Dermis microvascular lymphatic vessel endothelial cell (primary cell): ENCODE measurements around the gene NR4A1. TPM values are rescaled to one million over a fixed set of nuclear protein-coding genes. Genes with fewer than 3 reads are reported as not detected.
A peak's percentile ranks its signal among the peaks of the same experiment; 100 is the strongest.

ENCODE experiments used
- DNase-seq, 2 donors: peaks; one replicate each; pipeline versions ENCODE4 v3.0.0 to v3.0.0-alpha.2; 2010; ENCODE audit warnings: low read depth in 2 of 2
- total RNA-seq: library from RNA; depleted of rRNA; stranded (reverse); fragments of >200 nt; gene quantifications from 2 replicates; pipeline ENCODE4 v1.2.1, GENCODE V29; 2014

The NR4A1 gene
- total RNA-seq, 1 donor from 2014 or later = 0.77 TPM

DNA sequence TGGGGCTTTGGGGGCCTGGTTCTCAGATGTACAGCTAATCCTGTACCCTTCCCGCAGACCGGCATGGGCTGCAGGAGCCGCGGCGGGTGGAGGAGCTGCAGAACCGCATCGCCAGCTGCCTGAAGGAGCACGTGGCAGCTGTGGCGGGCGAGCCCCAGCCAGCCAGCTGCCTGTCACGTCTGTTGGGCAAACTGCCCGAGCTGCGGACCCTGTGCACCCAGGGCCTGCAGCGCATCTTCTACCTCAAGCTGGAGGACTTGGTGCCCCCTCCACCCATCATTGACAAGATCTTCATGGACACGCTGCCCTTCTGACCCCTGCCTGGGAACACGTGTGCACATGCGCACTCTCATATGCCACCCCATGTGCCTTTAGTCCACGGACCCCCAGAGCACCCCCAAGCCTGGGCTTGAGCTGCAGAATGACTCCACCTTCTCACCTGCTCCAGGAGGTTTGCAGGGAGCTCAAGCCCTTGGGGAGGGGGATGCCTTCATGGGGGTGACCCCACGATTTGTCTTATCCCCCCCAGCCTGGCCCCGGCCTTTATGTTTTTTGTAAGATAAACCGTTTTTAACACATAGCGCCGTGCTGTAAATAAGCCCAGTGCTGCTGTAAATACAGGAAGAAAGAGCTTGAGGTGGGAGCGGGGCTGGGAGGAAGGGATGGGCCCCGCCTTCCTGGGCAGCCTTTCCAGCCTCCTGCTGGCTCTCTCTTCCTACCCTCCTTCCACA lies 7.6 kb downstream of the NR4A1 start:
- no peak for DNase-seq

GRCh38 chr12:52059582-52060497 lies 8.6 kb downstream of the NR4A1 start:
- DNase-seq = no peak

DNA sequence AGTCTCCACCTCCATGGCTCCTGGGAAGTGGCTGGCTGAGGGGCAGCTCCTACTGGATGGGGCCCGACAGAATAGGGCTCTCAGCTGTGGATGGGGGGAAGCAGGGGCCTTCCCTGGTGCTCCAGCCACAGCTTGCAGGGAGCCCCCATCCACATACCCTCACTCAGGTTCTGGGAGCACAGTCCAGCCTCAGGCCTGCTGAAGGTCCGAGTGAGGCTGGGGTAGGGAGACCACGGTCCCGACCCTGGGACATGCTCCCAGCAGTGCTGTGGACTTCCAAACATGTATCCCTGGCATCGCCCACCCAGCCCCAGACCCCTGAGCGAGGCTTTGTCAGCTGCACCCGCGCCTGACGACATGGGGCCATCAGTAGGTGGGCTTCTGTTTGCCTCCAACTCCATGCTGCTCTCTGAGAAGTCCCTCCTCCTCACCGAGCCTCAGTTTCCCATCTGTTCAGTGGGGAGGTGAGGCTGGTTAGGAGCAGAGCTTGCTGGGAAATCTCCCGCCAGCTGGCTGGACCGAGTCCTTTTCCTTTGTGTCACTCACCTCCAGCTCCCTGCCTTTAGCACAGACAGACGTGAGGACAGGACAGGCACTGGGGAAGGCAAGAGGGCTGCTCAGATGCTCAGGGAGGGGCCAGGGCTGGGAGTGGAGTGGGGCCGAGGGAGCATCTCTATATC lies 9.4 kb downstream of the NR4A1 start:
- DNase-seq = no peak

DNA sequence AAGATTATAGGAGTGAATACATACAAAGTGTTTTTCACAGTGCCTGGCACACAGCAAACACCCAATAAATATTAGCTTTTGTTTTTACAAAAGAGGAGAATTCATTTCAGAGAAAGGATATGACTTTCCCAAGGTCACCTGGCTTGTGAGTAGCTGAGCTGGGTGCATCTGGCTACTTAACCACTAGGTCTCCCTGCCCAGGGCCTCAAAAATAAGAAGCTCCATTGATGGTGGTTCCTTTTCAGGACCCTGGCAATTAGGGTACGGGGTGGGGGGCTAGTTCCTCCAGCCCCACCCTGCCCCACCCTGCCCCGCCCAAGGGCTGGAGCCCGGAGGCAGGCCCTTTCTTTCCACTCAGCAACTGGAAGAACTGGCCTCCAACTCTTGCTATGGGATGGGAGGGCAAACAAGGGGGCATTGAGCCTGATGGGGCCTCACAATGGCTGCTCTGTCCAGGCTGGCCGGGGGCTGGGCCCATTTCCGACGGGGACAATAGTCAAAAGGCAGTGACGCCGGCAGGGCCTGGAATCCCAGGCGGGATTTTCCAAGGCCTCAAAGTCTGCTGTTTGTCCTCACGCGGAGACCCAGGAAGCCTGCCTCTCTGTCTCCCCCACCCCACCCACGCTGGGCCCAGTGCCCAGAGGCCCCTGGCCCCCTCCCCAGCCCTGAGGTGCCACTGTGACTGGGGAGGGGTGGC lies 10.4 kb downstream of the NR4A1 start:
- DNase-seq = no peak

- no peak for DNase-seq
Observed at GRCh38 chr12:52062167-52063081, 11.2 kb downstream of the NR4A1 start.

DNA sequence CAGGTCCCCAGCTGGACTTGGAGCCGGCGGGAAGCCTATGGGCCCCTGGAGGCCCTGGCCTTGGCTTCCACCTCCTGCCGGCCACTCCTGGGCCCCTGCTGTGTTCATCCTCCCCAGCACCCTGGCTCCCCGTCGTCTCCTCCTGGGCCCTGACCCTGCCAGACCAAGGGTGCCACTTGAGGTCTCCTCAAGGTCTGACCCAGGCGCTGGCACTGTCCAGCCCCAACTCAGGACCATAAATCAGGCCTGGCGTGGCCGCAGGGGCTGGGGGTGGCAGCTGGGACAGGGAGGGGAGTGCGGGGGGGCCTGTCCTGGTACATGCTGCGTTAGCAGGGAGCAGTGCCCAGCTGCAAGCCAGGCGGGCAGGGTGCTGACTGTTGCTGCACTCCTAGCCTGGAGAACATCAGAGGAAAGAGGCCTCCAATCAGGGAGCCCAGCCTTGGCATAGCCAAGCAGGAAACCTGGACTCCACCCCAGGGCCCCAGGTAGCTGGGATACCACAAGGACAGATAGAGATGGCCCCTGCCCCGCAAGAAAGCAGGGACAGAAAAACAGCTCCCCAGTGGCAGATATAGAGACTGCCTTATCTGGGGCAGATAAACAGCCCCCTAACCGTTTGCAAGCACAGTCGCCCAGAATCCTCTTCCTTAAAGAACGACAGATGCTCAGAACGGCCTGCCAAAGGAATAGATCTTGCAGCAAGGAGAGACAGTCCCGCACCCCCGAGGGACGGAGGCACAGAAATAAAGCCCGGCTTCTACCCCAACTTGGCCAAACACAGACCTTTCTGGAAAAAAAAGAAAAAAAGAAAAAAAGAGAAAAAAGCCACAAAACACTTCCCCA lies 12.1 kb downstream of the NR4A1 start:
- DNase-seq = no peak

GRCh38 chr12:52063981-52064649 lies 12.9 kb downstream of the NR4A1 start:
- peak; percentile 74 to 86 for DNase-seq

GRCh38 chr12:52066346-52067080 lies 15.3 kb downstream of the NR4A1 start:
- DNase-seq = no peak

GRCh38 chr12:52067081-52067374 lies 15.8 kb downstream of the NR4A1 start:
- DNase-seq = no peak

GRCh38 chr12:52069327-52070184 lies 18.3 kb downstream of the NR4A1 start, which contains the start of gene ATG101:
TSS of gene ATG101 (plus strand) at chr12:52069978. CDS start at chr12:52073651, 3,673 bp downstream.
- peak; percentile 91 to 97 for DNase-seq

DNA sequence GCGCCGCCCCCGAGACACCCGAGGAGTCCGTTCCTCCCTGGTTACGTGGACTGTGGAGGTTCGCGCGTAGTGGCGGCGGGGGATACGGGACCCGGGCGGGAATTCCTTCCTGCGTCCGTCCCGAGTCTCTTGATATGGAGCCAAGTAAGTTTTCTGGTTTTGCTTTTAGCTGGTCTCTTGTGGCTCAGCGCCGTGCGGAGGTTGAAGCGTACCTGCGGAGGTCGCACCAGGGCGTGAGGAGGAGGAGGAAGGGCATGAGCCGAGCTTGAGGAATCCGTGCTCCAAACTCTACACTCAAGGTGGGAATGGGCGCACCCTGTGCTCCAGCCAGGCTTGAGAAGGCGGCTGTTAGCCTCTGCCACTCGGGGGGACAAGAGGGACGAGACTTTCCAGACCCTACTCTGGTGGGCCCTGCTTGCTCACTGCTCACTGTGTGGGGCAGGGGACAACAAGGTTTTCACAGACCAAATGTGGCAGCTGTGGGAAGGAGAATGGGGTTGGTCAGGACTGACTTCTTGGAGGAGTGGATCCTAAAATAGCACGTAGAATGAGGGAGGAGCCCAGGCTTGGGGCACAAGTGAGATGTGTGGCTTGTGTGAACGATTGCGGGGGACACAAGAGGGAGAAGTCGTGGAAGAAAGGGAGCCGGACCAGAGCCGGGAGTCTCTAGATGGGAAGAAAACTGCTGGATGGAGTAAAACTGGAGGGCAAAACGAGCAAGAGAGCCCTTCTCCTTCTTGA lies 19.1 kb downstream of the NR4A1 start:
- DNase-seq = peak in 1 of 2 donors; percentile 24

GRCh38 chr12:52073531-52074381 lies 22.5 kb downstream of the NR4A1 start:
- no peak for DNase-seq

DNA sequence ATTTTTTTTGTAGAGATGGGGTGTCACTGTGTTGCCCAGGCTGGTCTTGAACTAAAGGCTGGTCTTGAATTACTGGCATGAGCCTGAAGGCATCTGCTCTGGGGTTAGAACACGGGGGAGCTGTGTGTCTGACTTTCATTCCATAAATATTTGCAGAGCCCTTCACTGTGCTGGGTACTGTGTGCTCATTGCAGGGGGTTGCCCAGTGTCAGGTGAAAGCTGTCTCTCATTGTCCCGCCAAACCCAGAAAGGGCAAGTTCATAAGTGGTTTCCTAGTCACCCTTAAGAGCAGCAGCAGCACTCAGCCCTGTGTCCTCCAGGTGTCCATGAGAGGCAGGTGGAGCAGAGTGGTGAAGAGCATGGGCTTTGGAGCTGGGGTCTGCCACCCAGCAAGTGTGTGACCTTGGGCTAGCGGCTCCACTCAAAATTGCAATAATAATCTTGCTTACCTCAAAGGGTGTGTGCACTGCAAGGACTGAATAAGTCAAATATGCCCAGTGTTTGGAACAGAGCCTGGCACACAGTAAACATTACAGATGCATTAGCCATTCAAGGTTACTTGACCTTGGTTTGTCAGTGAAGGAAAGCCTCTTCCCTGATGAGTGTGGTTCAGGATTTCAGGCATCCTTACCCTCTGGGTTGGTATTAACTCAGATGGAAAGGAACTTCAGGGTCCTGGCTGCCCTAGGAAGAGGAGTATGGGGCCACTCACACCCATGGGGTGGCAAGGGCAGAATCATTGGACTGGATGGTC lies 23.9 kb downstream of the NR4A1 start:
- DNase-seq = no peak

GRCh38 chr12:52076811-52077210 lies 25.6 kb downstream of the NR4A1 start:
- no peak for DNase-seq

- no peak for DNase-seq
Observed at GRCh38 chr12:52078276-52078675, 27.0 kb downstream of the NR4A1 start.
